Ectodermal cell (in vitro differentiated cells): Measurements from ENCODE around the gene MYO10.

ENCODE experiments used
- H3K27ac ChIP-seq: 2 replicates; pipeline ENCODE4 v1.7.0; 2013; ENCODE audit warnings: mild to moderate bottlenecking, low read depth, low read length; ENCODE audit not compliant: insufficient read depth, poor library complexity, severe bottlenecking
- H3K27me3 ChIP-seq: 2 replicates; pipeline ENCODE4 v1.7.0; 2013; ENCODE audit warnings: mild to moderate bottlenecking, low read length; ENCODE audit not compliant: insufficient read depth, control insufficient read depth, poor library complexity, severe bottlenecking
- H3K36me3 ChIP-seq: one replicate; pipeline ENCODE4 v1.7.0; 2013; ENCODE audit warnings: low read length; ENCODE audit not compliant: control insufficient read depth, insufficient read depth
- H3K4me1 ChIP-seq: one replicate; pipeline ENCODE4 v1.7.0; 2013; ENCODE audit warnings: low read length; ENCODE audit not compliant: control insufficient read depth, insufficient read depth
- H3K4me3 ChIP-seq: 2 replicates; pipeline ENCODE4 v1.7.0; 2013; ENCODE audit warnings: low read depth, low read length, control low read depth; ENCODE audit not compliant: insufficient read depth
- H3K9me3 ChIP-seq: 2 replicates; pipeline ENCODE4 v1.7.0; 2013; ENCODE audit warnings: mild to moderate bottlenecking, low read length, moderate library complexity; ENCODE audit not compliant: control insufficient read depth
- WGBS, 2 experiments: methylation state at CpG; one replicate each; pipeline ENCODE4 v1.1.7; 2013; ENCODE audit warnings: missing lambda C conversion rate in 2 of 2; 5-methylcytosine and 5-hydroxymethylcytosine counted together

Gene MYO10

GRCh38 chr5:16930496-16930895 lies 5.6 kb downstream of the MYO10 start:
- 57 to 61% methylated on average over 8 of the region's 8 CpGs for WGBS, 2 experiments
- Histone ChIP-seq H3K4me1 (peaks cover 17% of the 10 kb centered on the region), H3K4me3 (no peak overlapping the region), H3K27ac (no peak overlapping the region), H3K36me3 (no peaks in the 10 kb centered on the region), H3K9me3 (no peaks in the 10 kb centered on the region), H3K27me3 (peaks cover 17% of the 10 kb centered on the region)

- Histone ChIP-seq H3K9me3 (no peaks in the 10 kb centered on the region), H3K4me3 (no peak overlapping the region), H3K4me1 (peaks cover 17% of the 10 kb centered on the region), H3K36me3 (no peaks in the 10 kb centered on the region), H3K27ac (no peak overlapping the region), H3K27me3 (peaks cover 10% of the 10 kb centered on the region)
- WGBS, 2 experiments = 85 to 92% methylated on average over 2 to 3 of the region's 3 CpGs
Observed at GRCh38 chr5:16929831-16930230, 6.3 kb downstream of the MYO10 start.

DNA sequence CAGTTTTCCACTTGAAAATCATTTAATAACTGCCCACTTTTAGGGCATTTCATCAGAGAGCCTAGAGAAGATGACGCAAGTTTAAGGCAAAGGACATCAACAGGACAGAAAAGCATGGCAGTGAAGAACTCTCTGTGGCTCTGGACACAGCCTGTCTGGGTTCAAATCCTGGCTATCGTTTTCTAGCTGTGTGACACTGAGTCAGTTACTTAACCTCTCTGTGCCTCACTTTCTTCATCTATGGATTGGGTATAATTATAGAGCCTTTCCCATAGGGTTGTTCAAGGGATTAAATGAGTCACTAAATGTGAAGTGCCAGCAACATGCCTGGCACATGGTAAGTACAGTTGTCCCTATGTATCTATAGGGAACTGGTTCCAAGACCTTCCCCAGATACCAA lies 6.7 kb downstream of the MYO10 start:
- H3K4me1 ChIP-seq = peaks cover 17% of the 10 kb centered on the region
- H3K36me3 ChIP-seq = no peaks in the 10 kb centered on the region
- WGBS, 2 experiments = 93 to 94% methylated on average over 2 of the region's 2 CpGs
- no peak overlapping the region for H3K4me3 ChIP-seq
- peaks cover 5% of the 10 kb centered on the region for H3K27me3 ChIP-seq
- no peaks in the 10 kb centered on the region for H3K9me3 ChIP-seq
- no peak overlapping the region for H3K27ac ChIP-seq

DNA sequence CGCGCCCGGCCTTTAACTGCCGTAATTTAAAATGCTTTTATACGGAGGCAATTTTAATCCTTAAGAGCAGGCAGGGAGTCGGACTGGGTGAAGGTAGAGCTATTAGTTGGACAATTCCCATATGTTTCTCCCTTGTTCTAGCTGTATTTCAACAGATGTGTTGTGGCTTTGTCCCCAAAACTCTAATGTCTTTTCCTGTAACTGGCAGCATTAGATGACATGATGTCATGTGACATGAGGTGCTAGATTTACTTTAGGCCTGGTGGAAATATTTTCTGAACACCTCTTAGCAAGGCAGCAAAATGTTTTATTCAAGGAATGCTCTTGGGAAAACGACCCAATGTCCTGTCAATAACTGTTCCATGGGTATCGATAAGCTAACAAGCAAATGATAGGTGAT lies 8.5 kb downstream of the MYO10 start:
- Histone ChIP-seq H3K27ac (no peak overlapping the region), H3K36me3 (no peaks in the 10 kb centered on the region)

GRCh38 chr5:16926417-16926816 lies 9.7 kb downstream of the MYO10 start:
- Histone ChIP-seq H3K27ac (no peak overlapping the region), H3K9me3 (no peaks in the 10 kb centered on the region), H3K4me3 (no peak overlapping the region), H3K27me3 (no peaks in the 10 kb centered on the region), H3K36me3 (no peaks in the 10 kb centered on the region), H3K4me1 (peaks cover 4% of the 10 kb centered on the region)
- 90 to 91% methylated on average over 7 of the region's 8 CpGs for WGBS, 2 experiments

More for the DNA sequence above, 8.5 kb downstream of the MYO10 start:
- no peaks in the 10 kb centered on the region for H3K27me3 ChIP-seq
- H3K4me3 ChIP-seq = no peak overlapping the region
- H3K4me1 ChIP-seq = peaks cover 10% of the 10 kb centered on the region
- WGBS, 2 experiments = 87 to 95% methylated on average over 8 of the region's 8 CpGs
- no peaks in the 10 kb centered on the region for H3K9me3 ChIP-seq

GRCh38 chr5:16924206-16924605 lies 11.9 kb downstream of the MYO10 start:
- H3K4me1 ChIP-seq = no peaks in the 10 kb centered on the region

GRCh38 chr5:16922430-16922829 lies 13.7 kb downstream of the MYO10 start:
- Histone ChIP-seq H3K4me1 (no peaks in the 10 kb centered on the region), H3K4me3 (no peak overlapping the region), H3K27me3 (no peaks in the 10 kb centered on the region), H3K9me3 (no peaks in the 10 kb centered on the region), H3K27ac (no peak overlapping the region), H3K36me3 (no peaks in the 10 kb centered on the region)
- WGBS, 2 experiments = 95 to 97% methylated on average over 3 of the region's 3 CpGs

More at GRCh38 chr5:16924206-16924605, 11.9 kb downstream of the MYO10 start:
- no peaks in the 10 kb centered on the region for H3K36me3 ChIP-seq
- H3K4me3 ChIP-seq = no peak overlapping the region
- no peak overlapping the region for H3K27ac ChIP-seq
- WGBS, 2 experiments = 96 to 98% methylated on average over 8 of the region's 8 CpGs
- H3K27me3 ChIP-seq = no peaks in the 10 kb centered on the region
- H3K9me3 ChIP-seq = no peaks in the 10 kb centered on the region

- H3K36me3 ChIP-seq = no peaks in the 10 kb centered on the region
- 95% methylated on average over 2 to 4 of the region's 4 CpGs for WGBS, 2 experiments
- H3K9me3 ChIP-seq = no peaks in the 10 kb centered on the region
- no peaks in the 10 kb centered on the region for H3K27me3 ChIP-seq
- H3K4me3 ChIP-seq = no peak overlapping the region
- no peak overlapping the region for H3K27ac ChIP-seq
- no peaks in the 10 kb centered on the region for H3K4me1 ChIP-seq
Observed at GRCh38 chr5:16921211-16921610, 14.9 kb downstream of the MYO10 start.

DNA sequence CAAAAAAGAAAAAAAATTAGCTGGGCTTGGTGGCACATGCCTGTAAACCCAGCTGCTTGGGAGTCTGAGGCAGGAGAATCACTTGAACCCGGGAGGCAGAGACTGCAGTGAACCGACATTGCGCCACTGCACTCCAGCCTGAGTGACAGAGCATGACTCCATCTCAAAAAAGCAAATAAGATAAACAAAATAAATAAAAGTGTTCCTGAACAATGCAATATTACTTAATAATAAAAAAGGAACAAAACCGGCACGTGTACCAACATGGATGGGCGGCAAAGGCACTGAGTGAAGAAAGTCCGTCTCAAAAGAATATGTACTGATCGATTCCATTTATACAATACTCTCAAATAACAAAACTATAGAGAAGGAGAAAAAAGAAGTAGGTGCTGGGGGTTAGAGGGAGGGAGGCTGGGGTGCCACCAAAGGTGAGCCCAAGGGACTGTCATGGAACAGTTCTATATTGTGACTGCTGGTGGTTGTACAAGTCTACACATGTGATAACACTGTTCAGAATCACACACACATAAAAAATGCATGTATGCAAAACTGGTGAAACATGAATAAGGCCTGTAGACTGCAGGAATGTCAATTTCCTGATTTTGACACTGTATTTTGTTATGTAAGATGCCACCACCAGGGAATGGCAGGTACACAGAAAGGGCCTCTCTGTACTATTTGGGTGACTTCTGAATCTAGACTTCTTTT lies 15.8 kb downstream of the MYO10 start:
- Histone ChIP-seq H3K4me3 (no peak overlapping the region), H3K4me1 (no peaks in the 10 kb centered on the region), H3K27ac (no peak overlapping the region), H3K9me3 (no peaks in the 10 kb centered on the region), H3K36me3 (no peaks in the 10 kb centered on the region), H3K27me3 (no peaks in the 10 kb centered on the region)
- WGBS, 2 experiments = 98% methylated on average over 6 to 7 of the region's 8 CpGs

DNA sequence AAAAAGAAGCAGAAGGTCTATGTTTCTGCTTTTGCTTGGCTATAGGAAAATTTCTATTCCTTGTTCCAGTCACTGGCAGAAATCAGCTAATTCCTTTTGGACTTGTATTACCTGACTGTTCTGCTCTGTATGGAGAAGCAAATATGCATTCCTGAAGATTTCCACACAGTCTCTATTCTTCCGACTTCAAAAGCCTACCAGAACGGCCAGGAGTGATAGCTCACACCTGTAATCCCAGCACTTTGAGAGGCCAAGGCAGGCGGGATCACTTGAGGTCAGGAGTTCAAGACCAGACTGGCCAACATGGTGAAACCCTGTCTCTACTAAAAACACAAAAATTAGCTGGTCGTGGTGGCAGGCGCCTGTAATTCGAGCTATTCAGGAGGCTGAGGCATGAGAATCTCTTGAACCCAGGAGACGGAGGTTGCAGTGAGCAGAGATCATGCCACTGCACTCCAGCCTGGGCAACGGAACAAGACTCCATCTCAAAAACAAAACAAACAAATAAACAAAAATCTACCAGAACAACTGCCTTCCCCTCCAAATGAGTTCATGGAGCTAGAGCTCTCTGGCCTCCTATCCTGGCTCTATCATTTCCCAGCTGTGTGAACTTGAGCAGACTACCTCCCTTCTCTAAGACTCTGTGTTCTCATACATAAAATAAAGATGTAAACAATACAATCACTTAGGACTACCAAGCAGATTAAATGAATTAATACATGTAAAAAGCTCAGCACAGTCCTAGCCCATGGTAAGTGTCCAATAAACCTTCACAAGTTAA lies 17.0 kb downstream of the MYO10 start:
- no peaks in the 10 kb centered on the region for H3K27me3 ChIP-seq
- H3K9me3 ChIP-seq = no peaks in the 10 kb centered on the region
- H3K36me3 ChIP-seq = no peaks in the 10 kb centered on the region
- no peak overlapping the region for H3K27ac ChIP-seq
- 89 to 92% methylated on average over 8 of the region's 8 CpGs for WGBS, 2 experiments
- H3K4me1 ChIP-seq = no peaks in the 10 kb centered on the region
- H3K4me3 ChIP-seq = no peak overlapping the region
